ENCODE results near the gene ZNF268.

Gene ZNF268

GRCh38 chr12:133181238-133181959, at the start of gene ZNF268:
Gene ZNF268, plus strand, starts transcription at chr12:133181495. Its CDS starts 503 bp downstream, at chr12:133181998.
- peak; percentile 91 for DNase-seq (ENCODE audit: low read depth)
- peak; percentile 65 for TF ChIP-seq CTCF (conservative IDR thresholded peaks at IDR 0.05; ENCODE audit: control insufficient read depth, insufficient read depth, low read depth, low read length)
- H3K4me3 ChIP-seq (ENCODE audit: control insufficient read depth, low read depth, low read length) = peak within 1 kb of the TSS; percentile 94

- no peak for TF ChIP-seq CTCF (conservative IDR thresholded peaks at IDR 0.05; ENCODE audit: control insufficient read depth, insufficient read depth, low read depth, low read length)
- DNase-seq (ENCODE audit: low read depth) = no peak
- no peak overlapping the region for H3K4me3 ChIP-seq (ENCODE audit: control insufficient read depth, low read depth, low read length)
These were observed 45.5 kb upstream of the ZNF268 start for GRCh38 chr12:133135747-133136146.

GRCh38 chr12:133145981-133146380, 35.3 kb upstream of the ZNF268 start:
- no peak overlapping the region for H3K4me3 ChIP-seq (ENCODE audit: control insufficient read depth, low read depth, low read length)
- DNase-seq (ENCODE audit: low read depth) = no peak
- no peak for TF ChIP-seq CTCF (conservative IDR thresholded peaks at IDR 0.05; ENCODE audit: control insufficient read depth, insufficient read depth, low read depth, low read length)

GRCh38 chr12:133156125-133156690, 25.1 kb upstream of the ZNF268 start:
- no peak for TF ChIP-seq CTCF (conservative IDR thresholded peaks at IDR 0.05; ENCODE audit: control insufficient read depth, insufficient read depth, low read depth, low read length)
- no peak overlapping the region for H3K4me3 ChIP-seq (ENCODE audit: control insufficient read depth, low read depth, low read length)
- DNase-seq (ENCODE audit: low read depth) = no peak

GRCh38 chr12:133165776-133166175, 15.5 kb upstream of the ZNF268 start:
- no peak for DNase-seq (ENCODE audit: low read depth)
- H3K4me3 ChIP-seq (ENCODE audit: control insufficient read depth, low read depth, low read length) = no peak overlapping the region
- no peak for TF ChIP-seq CTCF (conservative IDR thresholded peaks at IDR 0.05; ENCODE audit: control insufficient read depth, insufficient read depth, low read depth, low read length)

GRCh38 chr12:133172491-133172890, 8.8 kb upstream of the ZNF268 start:
- no peak for DNase-seq (ENCODE audit: low read depth)
- H3K4me3 ChIP-seq (ENCODE audit: control insufficient read depth, low read depth, low read length) = no peak overlapping the region
- TF ChIP-seq CTCF (conservative IDR thresholded peaks at IDR 0.05; ENCODE audit: control insufficient read depth, insufficient read depth, low read depth, low read length) = no peak

Measured in fibroblast of mammary gland (primary cell).